ENCODE data around the gene DNM3.
"Not testable (repeated sequence)": the region's sequence is repeated elsewhere in the genome, so short reads cannot be mapped to it uniquely, and the experiment has no call there.

DNM3 gene

GRCh38 chr1:172051898-172052297 is 210.6 kb downstream of the DNM3 start:
- no peak for DNase-seq

- DNase-seq: no peak
These were observed 212.9 kb downstream of the DNM3 start for GRCh38 chr1:172054172-172054571.

GRCh38 chr1:172055816-172056419 is 214.6 kb downstream of the DNM3 start:
- not testable (repeated sequence) for DNase-seq

- DNase-seq: no peak
These were observed 227.0 kb downstream of the DNM3 start for GRCh38 chr1:172068334-172068733.

- no peak for DNase-seq
These were observed 227.8 kb downstream of the DNM3 start for GRCh38 chr1:172069051-172069450.

GRCh38 chr1:172069534-172069933 is 228.2 kb downstream of the DNM3 start:
- DNase-seq: no peak

- DNase-seq: no peak
These were observed 228.8 kb downstream of the DNM3 start for GRCh38 chr1:172070055-172070454.

- no peak for DNase-seq
These were observed 230.4 kb downstream of the DNM3 start for GRCh38 chr1:172071746-172072145.

- not testable (repeated sequence) for DNase-seq
These were observed 238.6 kb downstream of the DNM3 start for GRCh38 chr1:172079859-172080258.

GRCh38 chr1:172083191-172083590 is 241.9 kb downstream of the DNM3 start:
- DNase-seq: no peak

- no peak for DNase-seq
These were observed 243.6 kb downstream of the DNM3 start for GRCh38 chr1:172084876-172085275.

- DNase-seq: no peak
These were observed 244.0 kb downstream of the DNM3 start for GRCh38 chr1:172085317-172085716.

GRCh38 chr1:172086137-172086536 is 244.8 kb downstream of the DNM3 start:
- no peak for DNase-seq

- DNase-seq: no peak
These were observed 247.0 kb downstream of the DNM3 start for GRCh38 chr1:172088256-172088655.

GRCh38 chr1:172089768-172090510 is 248.6 kb downstream of the DNM3 start:
- peak; percentile 8 for DNase-seq

- no peak for DNase-seq
These were observed 249.2 kb downstream of the DNM3 start for GRCh38 chr1:172090511-172090817.

GRCh38 chr1:172095846-172096245 is 254.5 kb downstream of the DNM3 start:
- DNase-seq: no peak

- DNase-seq: no peak
These were observed 263.9 kb downstream of the DNM3 start for GRCh38 chr1:172105230-172105629.

- no peak for DNase-seq
These were observed 266.1 kb downstream of the DNM3 start for GRCh38 chr1:172107316-172107975.

- no peak for DNase-seq
These were observed 267.0 kb downstream of the DNM3 start for GRCh38 chr1:172108161-172108893.

- DNase-seq: no peak
These were observed 268.1 kb downstream of the DNM3 start for GRCh38 chr1:172109359-172109758.

- DNase-seq: no peak
These were observed 271.3 kb downstream of the DNM3 start for GRCh38 chr1:172112576-172112975.

- no peak for DNase-seq
These were observed 276.5 kb downstream of the DNM3 start for GRCh38 chr1:172117800-172118199.

GRCh38 chr1:172118618-172119017 is 277.3 kb downstream of the DNM3 start:
- no peak for DNase-seq
